NAMALWA (cell line): Measurements from ENCODE around the gene JOSD2.
"Not testable (repeated sequence)": the region's sequence is repeated elsewhere in the genome, so short reads cannot be mapped to it uniquely, and the experiment has no call there.

Source experiments
- DNase-seq: peaks from one replicate; pipeline ENCODE4 v3.0.0-alpha.2; 2015; ENCODE audit warnings: low spot score

The JOSD2 gene

GRCh38 chr19:50547385-50548190, 36.6 kb upstream of the JOSD2 start:
- DNase-seq = no peak

- no peak for DNase-seq
These were observed 35.7 kb upstream of the JOSD2 start for GRCh38 chr19:50546527-50547221.

DNA sequence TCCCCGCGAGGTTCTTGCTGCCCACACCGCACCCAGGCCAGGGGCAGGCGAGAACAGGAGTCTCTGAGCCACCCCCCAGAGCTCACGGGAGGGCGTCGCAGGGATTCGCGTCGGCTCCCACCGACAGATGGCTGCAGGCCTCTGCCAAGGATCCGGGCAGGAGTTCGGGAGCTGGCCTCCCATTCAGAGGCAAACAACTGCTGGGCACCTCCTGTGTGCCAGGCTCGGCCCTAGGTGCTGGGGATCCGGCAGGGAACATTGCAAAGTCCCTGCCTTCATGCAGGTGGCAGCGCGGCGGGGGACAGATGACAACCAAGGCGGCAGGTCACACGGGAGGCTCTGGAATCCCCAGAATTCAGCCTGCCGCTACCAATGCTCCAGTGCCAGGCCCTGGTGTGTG, 32.0 kb upstream of the JOSD2 start:
- no peak for DNase-seq

- DNase-seq = peak; percentile 82
These were observed 26.8 kb upstream of the JOSD2 start for GRCh38 chr19:50537769-50538230.

- no peak for DNase-seq
These were observed 26.3 kb upstream of the JOSD2 start for GRCh38 chr19:50537306-50537685.

GRCh38 chr19:50536662-50537305, 25.8 kb upstream of the JOSD2 start:
- no peak for DNase-seq

- DNase-seq = no peak
These were observed 24.7 kb upstream of the JOSD2 start for GRCh38 chr19:50535672-50536187.

GRCh38 chr19:50534478-50534877, 23.5 kb upstream of the JOSD2 start:
- no peak for DNase-seq

DNA sequence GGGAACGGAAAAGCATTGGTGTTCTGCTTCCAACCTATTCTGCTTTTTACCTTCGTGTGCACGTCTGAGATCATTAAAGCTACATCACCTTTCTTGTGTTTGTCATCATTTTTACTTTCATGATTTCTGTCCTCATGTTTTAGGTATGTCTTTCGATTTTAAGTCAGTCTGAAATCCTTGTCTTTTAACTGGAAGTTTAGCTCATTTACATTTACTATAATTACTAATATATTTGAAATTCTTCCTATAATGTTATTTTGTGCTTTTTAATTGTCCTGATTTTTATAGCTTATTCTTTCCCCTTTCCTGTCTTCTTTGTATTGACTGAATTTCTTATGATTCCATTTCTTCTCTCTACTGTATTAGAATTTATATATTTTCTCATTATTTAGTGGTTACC, 22.0 kb upstream of the JOSD2 start:
- no peak for DNase-seq

DNA sequence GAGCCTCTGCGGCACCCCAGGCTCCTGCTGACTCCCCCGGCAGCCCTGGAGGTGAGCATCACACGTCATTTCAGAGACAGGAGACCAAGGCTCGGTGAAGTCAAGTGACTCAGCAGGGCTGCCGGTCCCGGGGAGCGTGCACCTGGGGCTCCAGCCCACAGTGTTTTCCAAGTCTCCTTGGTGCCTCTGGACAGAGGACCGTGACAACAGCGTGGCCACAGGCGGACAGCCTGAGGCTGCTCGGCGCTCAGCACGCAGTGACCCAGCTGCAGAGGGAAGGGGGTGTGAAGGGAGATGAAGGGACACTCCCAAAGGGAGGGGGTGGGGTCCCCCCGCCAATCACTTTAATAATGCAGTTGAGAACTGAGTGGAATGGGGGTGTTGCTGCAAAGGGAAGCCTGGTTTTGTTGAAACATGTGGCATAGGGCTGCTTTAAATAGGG, 20.2 kb upstream of the JOSD2 start:
- no peak for DNase-seq

DNA sequence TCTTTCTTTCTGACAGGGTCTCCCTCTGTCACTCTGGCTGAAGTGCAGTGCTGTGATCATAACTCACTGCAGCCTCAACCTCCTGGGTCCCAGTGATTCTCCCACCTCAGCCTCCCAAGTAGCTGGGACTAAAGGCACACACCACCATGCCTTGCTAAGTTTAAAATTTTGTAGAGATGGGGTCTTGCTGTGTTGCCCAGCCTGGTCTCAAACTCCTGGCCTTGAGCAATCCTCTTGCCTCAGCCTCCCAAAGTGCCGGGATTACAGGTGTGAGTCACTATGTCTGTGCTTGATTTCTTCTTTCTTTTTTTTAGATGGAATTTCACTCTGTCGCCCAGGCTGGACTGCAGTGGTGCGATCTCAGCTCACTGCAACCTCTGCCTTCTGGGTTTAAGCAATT, 17.1 kb upstream of the JOSD2 start:
- DNase-seq = not testable (repeated sequence)

GRCh38 chr19:50522881-50523280, 11.9 kb upstream of the JOSD2 start:
- no peak for DNase-seq

DNA sequence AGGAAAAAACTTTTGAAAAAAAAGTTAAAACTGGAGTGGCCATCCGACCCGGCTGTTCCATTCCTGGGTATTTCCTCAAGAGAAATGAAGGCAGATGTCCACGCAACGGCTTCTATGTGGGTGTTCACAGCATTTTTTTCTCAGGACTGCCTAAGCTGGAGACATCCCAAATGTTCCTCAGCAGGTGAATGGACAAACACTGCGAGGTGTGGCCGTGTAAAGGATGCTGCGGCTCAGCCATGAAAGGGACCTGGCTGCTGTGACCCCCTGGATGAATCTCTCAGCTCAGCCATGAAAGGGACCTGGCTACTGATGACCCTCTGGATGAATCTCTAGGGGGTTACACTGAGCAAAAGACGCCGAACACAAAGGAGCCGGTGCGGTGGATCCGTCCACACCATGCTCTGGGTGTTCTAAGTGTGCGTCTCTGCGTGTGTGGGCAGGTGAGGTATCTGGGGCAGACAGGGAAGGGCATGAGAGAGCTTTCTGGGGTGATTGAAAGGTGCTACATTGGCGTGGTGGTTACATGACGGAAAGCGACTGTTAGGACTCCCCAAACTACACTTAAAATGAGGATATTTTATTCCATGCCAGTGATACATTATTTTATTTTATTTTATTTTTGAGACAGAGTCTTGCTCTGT, 10.0 kb upstream of the JOSD2 start:
- DNase-seq = no peak

GRCh38 chr19:50519006-50519575, 8.1 kb upstream of the JOSD2 start:
- no peak for DNase-seq

DNA sequence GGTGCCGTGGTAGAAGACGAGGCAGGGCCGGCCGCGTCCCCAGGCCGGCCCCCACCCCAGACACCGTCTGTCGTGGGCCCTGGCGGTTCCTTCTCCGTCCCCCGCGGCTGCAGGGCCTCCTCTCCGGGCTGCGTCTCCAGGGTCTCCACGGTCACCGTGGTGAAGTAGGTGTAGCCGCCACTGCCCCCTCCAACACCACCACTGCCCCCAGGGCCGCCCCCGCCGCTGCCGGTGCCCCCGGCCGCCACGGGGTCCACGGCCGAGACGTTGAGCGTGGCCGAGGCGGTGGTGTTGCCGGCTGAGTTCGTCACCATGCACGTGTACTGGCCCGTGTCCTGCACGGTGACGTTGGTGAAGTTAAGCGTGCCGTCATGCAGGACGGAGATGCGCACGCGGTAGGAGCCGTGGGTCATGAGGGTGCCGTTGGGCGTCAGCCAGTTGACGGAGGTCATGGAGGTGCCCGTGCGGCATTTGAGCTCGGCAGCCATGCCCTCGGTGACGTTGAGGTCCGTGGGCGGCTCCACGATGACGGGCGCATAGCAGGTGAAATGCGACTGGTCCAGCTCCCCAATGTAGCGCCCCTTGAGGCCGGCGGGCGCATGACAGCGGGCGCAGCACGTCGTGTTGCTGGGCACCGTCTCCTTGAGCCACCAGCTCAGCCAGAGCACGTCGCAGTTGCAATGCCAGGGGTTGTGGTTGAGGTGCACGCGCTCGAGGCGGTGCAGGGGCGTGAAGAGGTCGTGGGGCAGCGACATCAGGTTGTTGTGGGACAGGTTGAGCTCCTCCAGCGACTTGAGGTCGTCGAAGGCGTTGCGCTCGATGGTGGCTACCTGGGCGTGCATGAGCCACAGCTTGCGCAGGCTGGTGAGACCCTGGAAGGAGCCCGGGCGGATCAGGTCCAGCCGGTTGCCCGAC, 7.4 kb upstream of the JOSD2 start:
- DNase-seq = no peak

GRCh38 chr19:50517704-50518075, 6.7 kb upstream of the JOSD2 start:
- no peak for DNase-seq

DNA sequence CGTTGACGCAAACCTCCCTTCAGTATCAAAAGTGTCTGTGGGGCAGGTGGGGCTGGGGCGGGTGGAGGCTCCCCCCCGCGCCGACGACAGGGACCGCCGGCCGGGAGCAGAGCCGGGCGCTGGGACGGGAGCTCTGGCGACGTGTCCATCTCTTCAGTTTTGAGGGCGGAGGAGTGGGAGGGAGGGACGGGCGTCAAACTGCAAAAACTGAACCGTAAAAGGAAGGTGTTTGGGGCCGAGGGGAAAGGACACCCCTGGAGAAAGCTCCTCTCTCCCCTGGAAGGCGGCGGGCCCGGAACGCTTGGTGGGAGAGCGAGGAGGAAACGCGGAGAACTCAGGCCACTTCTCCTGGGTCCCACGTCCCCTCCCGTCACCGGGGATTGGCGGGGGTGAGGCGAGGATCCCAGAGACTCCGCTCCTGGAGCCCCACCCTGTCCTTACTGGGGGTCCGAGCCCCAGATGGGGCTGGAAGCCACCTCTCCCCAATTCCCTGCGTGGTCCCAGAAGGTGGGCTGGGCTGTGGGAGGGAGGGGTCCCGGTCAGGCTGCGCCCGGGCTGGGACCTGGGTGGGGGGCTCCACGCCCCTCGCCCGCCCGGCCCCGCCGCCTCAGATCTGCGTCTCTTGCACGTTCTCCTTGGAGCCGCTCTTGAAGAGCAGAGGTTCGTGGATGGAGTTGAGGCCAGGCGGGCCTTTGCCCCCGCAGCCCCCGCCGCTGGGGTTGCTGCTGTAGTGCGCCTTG, 6.1 kb upstream of the JOSD2 start:
- DNase-seq = no peak

DNA sequence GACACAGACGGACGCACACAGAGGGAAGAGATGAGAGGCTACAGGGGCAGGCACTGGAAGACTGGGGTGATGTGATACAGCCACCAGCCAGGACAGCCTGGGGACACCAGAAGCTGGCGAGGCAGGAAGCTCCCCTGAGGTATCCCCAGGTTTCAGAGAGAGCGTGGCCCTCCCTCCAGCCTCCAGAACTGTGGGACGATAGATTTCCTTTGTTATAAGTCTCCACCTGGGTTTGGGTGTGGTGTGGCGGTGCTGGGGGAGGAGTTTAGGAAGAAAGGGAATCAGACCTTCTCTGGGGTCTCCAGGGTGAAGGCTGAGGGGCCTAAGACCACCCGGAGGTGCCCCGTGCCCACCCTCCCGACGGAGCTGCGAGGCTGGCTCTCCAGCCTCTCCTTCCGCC, 5.5 kb upstream of the JOSD2 start:
- no peak for DNase-seq

DNA sequence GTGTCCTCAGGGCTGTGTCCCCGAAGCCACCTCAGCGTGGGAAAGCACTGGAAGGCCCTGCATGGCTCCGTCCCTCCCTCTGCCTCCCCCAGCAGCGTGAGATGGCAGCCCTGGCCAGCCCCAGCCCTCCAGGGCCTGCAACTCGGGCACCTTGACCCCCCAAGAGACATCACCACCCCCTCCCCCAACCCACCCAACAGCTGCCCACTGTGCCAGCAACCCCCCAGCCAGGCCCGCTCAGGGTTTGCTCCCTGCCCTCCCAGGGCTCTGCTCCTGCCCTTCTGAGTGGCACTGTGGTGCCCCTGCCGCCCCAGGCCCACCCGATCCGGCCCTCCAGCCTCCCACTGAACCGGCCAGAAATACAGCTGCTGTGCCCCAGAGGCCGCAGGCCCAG, 4.2 kb upstream of the JOSD2 start:
- no peak for DNase-seq
